Psoas muscle (tissue), 8 donors: ENCODE results near the gene NXPH2. TPM values are rescaled to one million over a fixed set of nuclear protein-coding genes. Genes with fewer than 3 reads are reported as not detected.

Experiments used
- ATAC-seq, 4 donors: fragments of 200-7000 bp; cut with Tn5 transposase; one replicate each; pipeline ENCODE4 v1.9.1; 2020; ENCODE audit warnings: moderate library complexity in 3 of 4, mild to moderate bottlenecking in 2 of 4
- DNase-seq, 2 donors: peaks; one replicate each; pipeline ENCODE4 v3.0.0-alpha.2; 2020
- H3K27ac ChIP-seq: fragments of 200-600 bp; one replicate; pipeline ENCODE4 v1.8.0; 2022
- H3K27me3 ChIP-seq, 3 donors: fragments of 200-600 bp in 1 of 3; one replicate each; pipeline versions ENCODE4 v1.6.1 to v1.8.0; 2013 to 2022; ENCODE audit warnings: low read length in 2 of 3, mild to moderate bottlenecking in 2 of 3, moderate library complexity in 1 of 3; ENCODE audit not compliant: insufficient read depth in 3 of 3
- H3K36me3 ChIP-seq, 2 donors: fragments of 200-600 bp in 1 of 2; one replicate each; pipeline versions ENCODE4 v1.6.1 to v1.8.0; 2013 to 2022; ENCODE audit warnings: low read depth in 1 of 2, mild to moderate bottlenecking in 1 of 2, moderate library complexity in 1 of 2; ENCODE audit not compliant: insufficient read depth in 1 of 2
- H3K4me1 ChIP-seq: fragments of 200-600 bp; one replicate; pipeline ENCODE4 v1.8.0; 2022
- H3K4me3 ChIP-seq: fragments of 200-600 bp; one replicate; pipeline ENCODE4 v1.8.0; 2022; ENCODE audit warnings: mild to moderate bottlenecking
- H3K9me3 ChIP-seq: fragments of 200-600 bp; one replicate; pipeline ENCODE4 v1.8.0; 2022
- WGBS, 3 donors: extraction: QIAGEN DNeasy Blood & Tissue Kit; methylation state at CpG; one replicate each; pipeline versions ENCODE4 v1.1.6 to v1.1.7; 2013; 5-methylcytosine and 5-hydroxymethylcytosine counted together
- intact Hi-C, 2 donors: fragments of 100-400 bp; cut with DNase I; formaldehyde crosslinking; loops; one replicate each; pipeline versions ENCODE4 v1.11.0 to v1.14.2; 2022
- polyA plus RNA-seq, 3 donors: library from polyadenylated mRNA; stranded (reverse); fragments of 200-250 nt; gene quantifications; one replicate each; pipeline ENCODE4 v1.2.3, GENCODE V29; 2013
- total RNA-seq, 4 donors: library from RNA; stranded (reverse); fragmentation: NEBNext Ultra II Directional in 2 of 4; extraction: Animal tissue kit (Norgen Biotek cat#: 25700) in 2 of 4; gene quantifications; one replicate each; pipeline versions ENCODE4 v1.2.1 to v1.2.4, GENCODE V29; 2021 to 2023
- TF ChIP-seq, protein P1 (sequence below): fragments of 200-600 bp; IDR thresholded peaks from one replicate; pipeline ENCODE4 v1.8.0; 2022; ENCODE audit warnings: antibody characterized with exemption
- donor health status: healthy with polysubstance abuse.
- donor health status: DM: no; HTN: no; CAD: no; lungs with moderate emphysema.
- donor health status: Bipolar disorder and iron deficiency.
- donor health status: healthy.
- donor health status: DM: yes; HTN: yes; CAD: no.
- donor health status: DM: no; HTN: no; CAD: no.
- donor health status: DM: no; HTN: no; CAD: no.
- donor health status: DM: yes; HTN: yes; CAD: no.

Gene NXPH2
- total and polyA plus RNA-seq, 7 donors, result 0.14 TPM; not detected in 6

DNA sequence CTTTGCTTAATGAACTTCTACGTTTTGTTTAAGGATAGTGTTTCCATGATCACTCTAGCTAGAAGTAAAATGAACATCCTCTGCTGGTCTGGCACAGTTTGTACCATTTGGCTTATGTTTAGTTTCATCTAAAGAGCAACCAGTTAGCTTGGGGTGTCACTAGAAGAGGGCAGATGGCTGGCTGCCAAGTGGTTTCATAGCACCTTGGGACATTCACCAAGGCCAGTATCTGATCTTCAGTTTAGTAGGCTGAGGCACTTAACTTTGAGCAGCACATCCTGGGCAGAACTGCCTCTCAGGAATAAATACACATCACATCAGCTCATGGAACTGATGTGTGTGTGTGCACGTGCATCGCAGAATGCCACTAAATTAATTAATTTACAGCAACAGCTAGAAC is 68.4 kb downstream of the NXPH2 start:
- Histone ChIP-seq H3K9me3 (no peaks in the 10 kb centered on the region), H3K27ac (no peak overlapping the region), H3K36me3 (no peaks in the 10 kb centered on the region), H3K4me3 (no peak overlapping the region), H3K4me1 (peaks cover 18% of the 10 kb centered on the region), H3K27me3 (no peaks in the 10 kb centered on the region)
- TF ChIP-seq, protein P1, sequence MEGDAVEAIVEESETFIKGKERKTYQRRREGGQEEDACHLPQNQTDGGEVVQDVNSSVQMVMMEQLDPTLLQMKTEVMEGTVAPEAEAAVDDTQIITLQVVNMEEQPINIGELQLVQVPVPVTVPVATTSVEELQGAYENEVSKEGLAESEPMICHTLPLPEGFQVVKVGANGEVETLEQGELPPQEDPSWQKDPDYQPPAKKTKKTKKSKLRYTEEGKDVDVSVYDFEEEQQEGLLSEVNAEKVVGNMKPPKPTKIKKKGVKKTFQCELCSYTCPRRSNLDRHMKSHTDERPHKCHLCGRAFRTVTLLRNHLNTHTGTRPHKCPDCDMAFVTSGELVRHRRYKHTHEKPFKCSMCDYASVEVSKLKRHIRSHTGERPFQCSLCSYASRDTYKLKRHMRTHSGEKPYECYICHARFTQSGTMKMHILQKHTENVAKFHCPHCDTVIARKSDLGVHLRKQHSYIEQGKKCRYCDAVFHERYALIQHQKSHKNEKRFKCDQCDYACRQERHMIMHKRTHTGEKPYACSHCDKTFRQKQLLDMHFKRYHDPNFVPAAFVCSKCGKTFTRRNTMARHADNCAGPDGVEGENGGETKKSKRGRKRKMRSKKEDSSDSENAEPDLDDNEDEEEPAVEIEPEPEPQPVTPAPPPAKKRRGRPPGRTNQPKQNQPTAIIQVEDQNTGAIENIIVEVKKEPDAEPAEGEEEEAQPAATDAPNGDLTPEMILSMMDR, result no peak
- intact Hi-C loops, result no loop called here
- 78 to 94% (median 85%) methylated on average over 3 of the region's 3 CpGs for WGBS, 3 donors
- ATAC-seq, result no peak
- DNase-seq, result no peak

GRCh38 chr2:138708682-138709241 is 71.4 kb downstream of the NXPH2 start:
- intact Hi-C loops, result no loop called here
- no peaks in the 10 kb centered on the region for H3K27me3 ChIP-seq
- no peak overlapping the region for H3K27ac ChIP-seq
- no peaks in the 10 kb centered on the region for H3K36me3 ChIP-seq
- ATAC-seq (peak in 1 of 4 donors; percentile 64), DNase-seq (no peak)
- H3K4me3 ChIP-seq, result peak overlapping the region; percentile 6
- H3K9me3 ChIP-seq, result no peaks in the 10 kb centered on the region
- WGBS, 3 donors, result 16 to 43% (median 17%) methylated on average over 5 of the region's 5 CpGs
- TF ChIP-seq, protein P1, result no peak
- H3K4me1 ChIP-seq, result peaks cover 18% of the 10 kb centered on the region

DNA sequence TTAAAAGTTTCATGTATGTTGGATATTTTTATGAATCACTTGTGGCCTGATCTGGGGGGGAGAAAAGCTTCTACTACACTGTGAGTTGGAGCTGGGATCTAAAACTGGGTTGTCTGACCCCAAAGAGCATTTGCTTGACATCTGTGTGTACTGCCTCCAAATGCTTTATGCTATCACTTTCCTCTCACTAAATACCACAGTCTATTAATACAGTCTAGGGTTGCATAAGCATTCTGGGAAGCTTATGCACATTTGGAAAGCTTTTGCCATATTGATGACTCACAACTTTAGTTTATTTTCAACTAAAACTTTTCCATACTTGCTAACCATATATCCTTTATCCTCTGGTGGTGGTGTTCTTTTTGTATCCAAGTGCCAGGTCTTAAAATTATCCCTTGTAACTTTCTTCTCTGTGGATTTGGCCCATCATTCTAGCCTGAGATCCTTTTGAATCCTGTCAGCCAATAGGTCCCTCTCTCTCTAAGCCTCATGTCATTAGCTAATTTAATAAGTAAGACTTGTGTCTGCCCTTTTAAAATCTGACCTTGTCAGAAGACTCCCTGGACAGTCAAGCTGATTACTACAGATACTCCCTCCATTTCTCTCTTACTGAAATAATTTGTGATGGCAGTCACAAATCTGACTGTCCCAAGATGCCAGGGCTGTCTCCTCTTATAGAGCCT is 72.7 kb downstream of the NXPH2 start:
- Histone ChIP-seq H3K27me3 (no peaks in the 10 kb centered on the region), H3K4me3 (no peak overlapping the region), H3K4me1 (peaks cover 18% of the 10 kb centered on the region), H3K9me3 (no peaks in the 10 kb centered on the region), H3K36me3 (no peaks in the 10 kb centered on the region), H3K27ac (peak overlapping the region; percentile 63)
- intact Hi-C loops, result no loop called here
- TF ChIP-seq, protein P1, result no peak
- peak; percentile 81 to 95 (median 92) for ATAC-seq
- DNase-seq, result no peak

DNA sequence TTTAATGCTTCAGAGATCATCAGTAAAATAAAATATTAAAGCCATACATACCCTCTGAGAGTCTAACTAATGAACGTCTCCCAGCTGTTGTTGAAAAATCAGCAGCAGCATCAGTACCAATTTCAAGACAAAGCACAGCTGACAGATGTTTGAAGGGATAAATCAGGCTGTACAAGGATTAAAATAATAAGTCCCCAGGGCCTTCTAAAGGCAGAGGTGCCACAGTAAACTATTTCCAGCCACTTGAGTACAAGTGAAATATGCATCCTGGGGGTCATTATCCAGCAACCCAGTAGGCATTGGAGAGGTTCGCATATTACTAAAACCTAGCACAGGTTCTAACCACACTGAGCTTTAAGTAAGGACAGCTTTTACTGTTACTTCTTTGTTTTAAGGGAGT is 76.9 kb downstream of the NXPH2 start:
- H3K27me3 ChIP-seq, result no peaks in the 10 kb centered on the region
- ATAC-seq (no peak), DNase-seq (no peak)
- peaks cover 8% of the 10 kb centered on the region for H3K4me1 ChIP-seq
- no peaks in the 10 kb centered on the region for H3K9me3 ChIP-seq
- no peaks in the 10 kb centered on the region for H3K36me3 ChIP-seq
- 61 to 72% (median 64%) methylated on average over 2 of the region's 2 CpGs for WGBS, 3 donors
- TF ChIP-seq, protein P1, result no peak
- intact Hi-C loops, result no loop called here
- no peak overlapping the region for H3K27ac ChIP-seq
- H3K4me3 ChIP-seq, result no peak overlapping the region

- H3K9me3 ChIP-seq, result no peaks in the 10 kb centered on the region
- ATAC-seq, result no peak
- H3K4me3 ChIP-seq, result no peak overlapping the region
- WGBS, 3 donors, result 87 to 92% (median 89%) methylated on average over 8 of the region's 8 CpGs
- TF ChIP-seq, protein P1, result no peak
- no peaks in the 10 kb centered on the region for H3K27me3 ChIP-seq
- H3K27ac ChIP-seq, result no peak overlapping the region
- H3K36me3 ChIP-seq, result no peaks in the 10 kb centered on the region
- no peaks in the 10 kb centered on the region for H3K4me1 ChIP-seq
- no peak for DNase-seq
- intact Hi-C loops, result no loop called here
These were observed 79.5 kb downstream of the NXPH2 start for GRCh38 chr2:138700716-138701115.
